GM21381 (cell line): ENCODE data around the gene TAF1L.
"Not testable (repeated sequence)": the region's sequence is repeated elsewhere in the genome, so short reads cannot be mapped to it uniquely, and the experiment has no call there.

Experiments used
- ATAC-seq: cut with Tn5 transposase; IDR thresholded peaks from one replicate; pipeline ENCODE4 v1.9.1; 2021; ENCODE audit warnings: mild to moderate bottlenecking, moderate library complexity; ENCODE audit not compliant: unreplicated experiment

TAF1L gene

GRCh38 chr9:32635362-32635761 is at the start of gene TAF1L:
Gene TAF1L (minus strand): TSS chr9:32635669. CDS start chr9:32635579, 90 bp downstream.
- no peak for ATAC-seq

GRCh38 chr9:32681751-32682150 is 46.3 kb upstream of the TAF1L start:
- no peak for ATAC-seq

GRCh38 chr9:32677931-32678330 is 42.5 kb upstream of the TAF1L start:
- no peak for ATAC-seq

- ATAC-seq, result no peak
Measured at GRCh38 chr9:32672469-32672868, 37.0 kb upstream of the TAF1L start.

GRCh38 chr9:32671333-32671732 is 35.9 kb upstream of the TAF1L start:
- no peak for ATAC-seq

GRCh38 chr9:32665101-32665500 is 29.6 kb upstream of the TAF1L start:
- no peak for ATAC-seq

- ATAC-seq, result no peak
Measured at GRCh38 chr9:32663741-32664140, 28.3 kb upstream of the TAF1L start.

- ATAC-seq, result no peak
Measured at GRCh38 chr9:32647671-32648070, 12.2 kb upstream of the TAF1L start.

- no peak for ATAC-seq
Measured at GRCh38 chr9:32644698-32645097, 9.2 kb upstream of the TAF1L start.

GRCh38 chr9:32633151-32633550 is 2.3 kb downstream of the TAF1L start:
- not testable (repeated sequence) for ATAC-seq

- no peak for ATAC-seq
Measured at GRCh38 chr9:32631991-32632390, 3.5 kb downstream of the TAF1L start.

GRCh38 chr9:32627394-32627954 is 8.0 kb downstream of the TAF1L start:
- no peak for ATAC-seq

- ATAC-seq, result no peak
Measured at GRCh38 chr9:32625320-32625719, 10.1 kb downstream of the TAF1L start.

- no peak for ATAC-seq
Measured at GRCh38 chr9:32622948-32623347, 12.5 kb downstream of the TAF1L start.

- ATAC-seq, result no peak
Measured at GRCh38 chr9:32618261-32618660, 17.2 kb downstream of the TAF1L start.

GRCh38 chr9:32606811-32607210 is 28.7 kb downstream of the TAF1L start:
- ATAC-seq, result no peak

- ATAC-seq, result peak; percentile 77
Measured at GRCh38 chr9:32603914-32604852, 31.3 kb downstream of the TAF1L start.

GRCh38 chr9:32599021-32599420 is 36.4 kb downstream of the TAF1L start:
- not testable (repeated sequence) for ATAC-seq

- no peak for ATAC-seq
Measured at GRCh38 chr9:32596936-32597335, 38.5 kb downstream of the TAF1L start.

- no peak for ATAC-seq
Measured at GRCh38 chr9:32596096-32596865, 39.2 kb downstream of the TAF1L start.

- ATAC-seq, result no peak
Measured at GRCh38 chr9:32590898-32591297, 44.6 kb downstream of the TAF1L start.

GRCh38 chr9:32590476-32590875 is 45.0 kb downstream of the TAF1L start:
- no peak for ATAC-seq
